Stimulated activated naive CD4-positive, alpha-beta T cell (primary cell): ENCODE measurements around the gene HAT1.

Experiments
- DNase-seq, 6 experiments: peaks; one replicate each; lab custom pipeline; 2025; lab: John Stamatoyannopoulos, UW

The HAT1 gene

DNA sequence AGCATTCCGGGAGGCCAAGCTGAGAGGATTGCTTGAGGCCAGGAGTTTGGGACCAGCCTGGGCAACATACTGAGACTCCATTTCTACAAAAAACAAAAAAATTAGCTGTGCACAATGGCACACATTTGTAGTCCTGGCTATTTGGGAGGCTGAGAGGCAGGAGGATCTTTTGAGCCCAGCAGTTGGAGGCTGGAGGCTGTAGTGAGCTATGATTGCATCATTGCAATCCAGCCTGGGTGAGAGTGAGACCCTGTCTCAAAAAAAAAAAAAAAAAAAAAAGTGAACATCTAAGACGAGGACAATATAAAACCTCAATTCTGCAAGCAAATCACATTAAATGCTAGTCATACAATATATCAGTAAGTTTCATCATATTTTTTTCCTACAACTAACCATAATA, 2.8 kb upstream of the HAT1 start:
- DNase-seq: no peak

GRCh38 chr2:171921970-171922229, 361 bp upstream of the HAT1 start:
- no peak for DNase-seq

DNA sequence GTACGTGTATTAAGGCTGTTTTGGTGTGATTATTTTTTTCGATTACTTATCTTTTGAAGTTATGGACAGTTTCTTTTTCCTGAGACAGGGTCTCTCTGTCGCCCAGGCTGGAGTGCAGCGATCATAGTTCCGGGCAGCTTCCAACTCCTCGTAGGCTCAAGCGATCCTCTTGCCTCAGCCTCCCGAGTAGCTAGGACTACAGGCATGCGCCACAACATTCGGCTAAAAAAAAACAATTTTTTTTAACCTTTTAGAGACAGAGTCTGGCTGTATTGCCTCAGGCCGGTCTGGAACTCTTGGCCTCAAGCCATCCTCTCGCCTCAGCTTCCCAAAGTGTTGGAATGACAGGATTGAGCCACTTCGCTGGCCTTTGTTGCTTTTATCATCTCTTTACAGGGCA, 945 bp downstream of the HAT1 start:
- DNase-seq: no peak

GRCh38 chr2:171924170-171924942, 2.1 kb downstream of the HAT1 start:
- DNase-seq: no peak

- no peak for DNase-seq
Measured at GRCh38 chr2:171930385-171930784, 8.1 kb downstream of the HAT1 start.

DNA sequence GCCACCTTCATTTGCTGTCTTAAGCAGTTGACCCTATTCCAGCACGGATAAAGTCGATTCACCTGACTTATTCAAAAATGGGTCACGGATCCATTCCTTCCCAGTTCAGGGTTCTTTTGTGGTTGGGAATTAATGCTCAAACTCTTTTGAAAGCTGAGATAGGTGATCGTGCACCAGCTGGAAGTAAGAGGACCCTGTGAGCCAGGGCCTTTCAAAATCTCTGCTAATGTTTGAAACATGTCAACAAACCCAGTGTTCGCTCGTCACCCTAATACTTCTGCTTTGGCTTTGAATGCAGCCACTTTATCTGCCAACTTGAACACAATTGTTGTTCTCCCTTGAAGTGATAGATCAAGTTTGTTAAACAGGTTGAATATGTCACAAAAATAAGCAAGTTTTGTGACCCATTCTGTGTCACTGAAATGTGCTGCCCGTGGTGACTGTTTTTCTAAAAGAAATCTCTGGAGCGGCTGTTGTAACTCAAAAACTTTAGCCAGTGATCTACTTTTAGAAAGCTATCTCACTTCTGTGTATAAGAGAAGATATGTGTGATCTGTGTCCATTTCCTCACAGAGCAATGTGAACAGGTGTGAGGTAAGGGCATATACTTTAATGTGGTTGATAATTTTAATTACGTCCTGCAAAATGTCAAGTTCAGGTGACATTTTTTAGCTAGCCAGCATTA, 16.9 kb downstream of the HAT1 start:
- no peak for DNase-seq

- no peak for DNase-seq
Measured at GRCh38 chr2:171939743-171940071, 17.4 kb downstream of the HAT1 start.

DNA sequence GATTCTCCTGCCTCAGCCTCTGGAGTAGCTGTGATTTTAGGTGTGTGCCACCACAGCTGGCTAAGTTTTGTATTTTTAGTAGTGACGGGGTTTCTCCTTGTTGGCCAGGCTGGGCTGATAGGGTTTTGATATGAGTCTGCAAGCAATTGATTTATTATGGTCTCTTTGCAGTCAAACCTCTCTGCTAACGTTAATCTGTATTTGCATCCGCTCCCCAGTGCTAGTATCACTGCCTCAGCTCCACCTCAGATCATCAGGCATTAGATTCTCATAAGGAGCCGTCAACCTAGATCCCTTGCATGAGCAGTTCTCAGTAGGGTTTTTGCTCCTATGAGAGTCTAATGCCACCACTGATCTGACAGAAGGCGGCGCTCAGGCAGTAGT, 19.0 kb downstream of the HAT1 start:
- no peak for DNase-seq

GRCh38 chr2:171943869-171944268, 21.6 kb downstream of the HAT1 start:
- no peak for DNase-seq

GRCh38 chr2:171952276-171952675, 30.0 kb downstream of the HAT1 start:
- DNase-seq: no peak

- DNase-seq: no peak
Measured at GRCh38 chr2:171952748-171953147, 30.5 kb downstream of the HAT1 start.

DNA sequence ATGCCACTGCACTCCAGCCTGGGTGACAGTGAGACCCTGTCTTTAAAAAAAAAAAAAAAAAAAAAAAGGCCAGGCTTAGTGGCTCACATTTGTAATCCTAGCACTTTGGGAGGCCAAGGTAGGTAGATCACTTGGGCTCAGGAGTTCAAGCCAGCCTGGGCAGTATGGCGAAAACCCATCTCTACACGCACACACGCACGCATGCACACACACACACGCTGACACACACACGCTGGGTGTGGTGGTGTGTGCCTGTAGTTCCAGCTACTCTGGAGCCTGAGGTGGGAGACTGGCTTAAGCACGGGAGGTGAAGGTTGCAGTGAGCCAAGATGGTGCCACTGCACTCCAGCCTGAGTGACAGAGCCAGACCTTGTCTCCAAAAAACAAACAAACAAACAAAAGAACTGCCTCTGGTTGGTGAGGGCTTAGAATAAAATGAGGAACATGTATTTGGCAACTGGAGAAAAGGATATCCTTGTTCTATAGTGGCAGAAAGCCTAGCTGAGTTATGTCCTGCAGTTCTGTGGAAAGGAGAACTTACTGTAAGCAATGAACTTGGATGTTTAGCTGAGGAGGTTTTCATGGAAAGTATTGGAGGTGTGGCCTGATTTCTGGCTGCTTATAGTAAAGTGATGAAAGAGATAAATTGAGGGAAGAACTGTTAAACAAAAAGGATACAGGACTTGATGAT, 34.0 kb downstream of the HAT1 start:
- no peak for DNase-seq

DNA sequence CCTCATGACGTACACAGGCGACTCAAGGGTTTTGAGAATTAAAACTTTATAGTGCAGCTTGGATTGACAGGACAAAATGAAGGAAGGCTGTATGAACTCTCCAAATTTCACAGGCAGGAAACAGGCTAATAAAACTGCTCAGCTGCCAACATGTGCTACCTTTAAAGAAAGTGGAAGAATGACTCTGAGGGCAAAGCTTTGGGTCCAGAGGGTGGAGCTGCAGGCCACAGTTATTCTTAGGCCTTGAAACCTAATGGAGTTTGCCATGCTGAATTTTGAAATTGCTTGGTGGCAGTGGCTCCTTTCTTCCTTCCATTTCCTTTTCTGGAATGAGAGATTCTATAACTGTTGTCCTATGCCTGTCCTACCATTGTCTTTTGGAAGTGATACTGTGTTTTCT, 34.8 kb downstream of the HAT1 start:
- DNase-seq: no peak

DNA sequence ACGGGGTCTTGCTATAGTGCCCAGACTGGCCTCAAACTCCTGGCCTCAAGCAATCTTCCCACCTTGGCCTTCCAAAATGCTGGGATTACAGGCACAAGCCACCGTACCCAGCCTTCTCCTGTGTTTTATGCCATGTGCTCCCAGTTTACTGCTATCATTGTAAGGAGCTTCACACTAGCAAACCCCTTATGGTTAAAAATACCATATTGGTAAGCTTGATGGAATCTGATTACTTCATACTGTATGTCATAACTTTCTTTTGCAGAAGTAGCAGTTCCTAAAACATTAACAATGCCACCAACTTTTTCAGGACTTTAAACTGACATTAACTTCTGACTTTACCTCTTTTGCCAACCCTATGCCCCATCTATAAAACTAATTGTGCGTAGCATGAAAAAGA, 36.2 kb downstream of the HAT1 start:
- DNase-seq: no peak

DNA sequence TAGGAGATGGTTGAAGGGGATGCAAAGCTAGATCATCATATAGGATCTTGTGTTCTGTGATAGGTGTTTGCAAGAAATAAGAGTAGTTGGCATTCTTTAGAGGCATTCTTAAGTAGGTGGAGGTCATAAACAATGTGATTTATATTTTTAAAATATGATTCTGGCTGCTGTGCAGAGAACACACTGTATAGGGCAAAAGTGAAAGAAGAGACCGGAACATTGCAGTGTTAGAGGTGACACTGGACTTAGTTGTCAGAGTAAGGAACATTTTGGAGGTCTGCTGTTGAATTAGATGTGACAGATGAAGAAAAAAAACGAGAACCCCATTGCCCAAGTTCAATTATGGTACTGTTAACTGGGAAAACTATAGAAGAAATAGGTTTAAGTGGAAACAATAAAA, 37.7 kb downstream of the HAT1 start:
- DNase-seq: no peak

GRCh38 chr2:171960570-171960969, 38.3 kb downstream of the HAT1 start:
- DNase-seq: no peak

DNA sequence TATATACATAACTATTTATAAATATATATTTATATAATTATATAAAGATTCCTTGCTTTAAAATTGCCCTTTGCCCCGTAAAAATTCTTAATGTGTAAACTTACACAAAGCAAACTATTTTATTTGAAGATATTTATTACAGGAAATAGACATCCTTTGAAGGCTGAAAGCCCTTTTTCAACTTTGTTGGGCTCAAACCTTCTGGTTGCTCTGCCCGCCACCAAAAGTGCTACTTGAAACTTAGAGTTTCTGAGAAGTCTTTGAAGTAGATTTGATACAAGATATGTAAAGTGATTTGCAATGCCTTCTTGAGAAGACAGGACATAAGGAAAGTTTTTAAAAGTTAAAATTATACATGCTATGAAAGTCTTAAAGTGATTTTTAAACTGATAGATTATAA, 40.9 kb downstream of the HAT1 start:
- DNase-seq: no peak

DNA sequence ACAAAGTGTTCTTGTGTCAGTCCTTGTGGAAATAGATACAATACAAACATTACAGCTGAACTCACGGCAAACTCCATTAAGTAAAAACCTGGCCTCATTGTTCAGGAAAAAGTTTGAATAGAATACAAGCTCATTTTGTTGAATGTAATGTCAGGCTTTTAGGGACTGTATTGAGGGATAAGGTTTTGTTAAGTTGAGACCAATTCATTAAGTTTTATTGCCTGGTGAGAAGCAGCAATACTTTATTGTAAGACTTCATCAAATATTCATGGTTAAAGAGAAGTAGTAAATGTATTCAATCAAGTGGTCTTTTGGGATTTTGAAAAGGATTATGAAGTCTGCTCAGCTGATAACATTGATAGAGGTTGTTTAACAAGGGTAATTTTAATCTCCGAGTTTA, 42.0 kb downstream of the HAT1 start:
- DNase-seq: no peak

GRCh38 chr2:171965238-171965637, 43.0 kb downstream of the HAT1 start:
- DNase-seq: no peak

GRCh38 chr2:171965661-171966060, 43.4 kb downstream of the HAT1 start:
- peak in 1 of 6 experiments; percentile 26 for DNase-seq

DNA sequence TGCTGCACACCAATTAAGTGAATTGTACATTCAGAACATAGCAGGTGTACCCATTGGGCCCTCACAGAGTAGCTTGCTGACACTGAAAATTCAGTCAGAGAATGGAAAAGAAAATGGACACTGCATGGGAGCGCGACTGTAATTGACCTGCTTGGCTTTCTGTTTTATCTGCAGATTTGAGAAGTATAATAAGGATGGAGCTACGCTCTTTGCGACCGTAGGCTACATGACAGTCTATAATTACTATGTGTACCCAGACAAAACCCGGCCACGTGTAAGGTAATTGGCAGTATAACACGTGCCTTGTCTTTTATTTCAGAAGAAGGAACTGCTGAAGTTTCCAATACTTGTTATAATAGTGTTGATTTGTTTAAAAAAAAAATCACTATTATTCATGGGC, 44.0 kb downstream of the HAT1 start:
- DNase-seq: no peak

DNA sequence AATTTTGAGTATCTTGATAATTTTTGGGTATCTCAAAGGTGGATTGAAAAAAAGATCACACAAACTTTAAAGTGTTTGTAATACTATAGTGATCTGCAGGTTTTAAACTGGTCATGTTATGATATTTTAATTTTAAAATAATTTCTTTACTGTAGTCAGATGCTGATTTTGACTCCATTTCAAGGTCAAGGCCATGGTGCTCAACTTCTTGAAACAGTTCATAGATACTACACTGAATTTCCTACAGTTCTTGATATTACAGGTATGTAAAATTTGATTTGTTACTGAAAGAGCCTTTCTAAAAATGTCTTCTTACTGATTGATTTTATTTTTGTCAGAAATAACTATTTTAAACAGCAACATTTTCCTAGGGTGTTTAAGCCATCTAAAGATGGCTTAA, 44.4 kb downstream of the HAT1 start:
- no peak for DNase-seq

GRCh38 chr2:171968509-171968908, 46.2 kb downstream of the HAT1 start:
- DNase-seq: no peak
